ACC112 (cell line): ENCODE measurements around the gene CLPTM1L.

ENCODE experiments used
- H2AFZ ChIP-seq: fragments of 200-600 bp; sonication (generic); one replicate; pipeline ENCODE4 v1.6.0; 2017; ENCODE audit warnings: antibody characterized with exemption, low read length; ENCODE audit not compliant: unreplicated experiment
- H3K27ac ChIP-seq: fragments of 200-600 bp; sonication (generic); 2 replicates; pipeline ENCODE4 v1.5.1; 2014; ENCODE audit warnings: low read depth, mild to moderate bottlenecking, antibody characterized with exemption, low read length, moderate library complexity
- H3K27me3 ChIP-seq: fragments of 200-600 bp; sonication (generic); 2 replicates; pipeline ENCODE4 v1.6.1; 2014; ENCODE audit warnings: mild to moderate bottlenecking, antibody characterized with exemption, low read length, moderate library complexity, mixed read lengths; ENCODE audit not compliant: insufficient read depth
- H3K36me3 ChIP-seq: fragments of 200-600 bp; sonication (generic); 2 replicates; pipeline ENCODE4 v1.6.1; 2016; ENCODE audit warnings: mild to moderate bottlenecking, antibody characterized with exemption, low read length, moderate library complexity, mixed read lengths; ENCODE audit not compliant: insufficient read depth
- H3K4me1 ChIP-seq: fragments of 200-600 bp; sonication (generic); one replicate; pipeline ENCODE4 v1.6.1; 2016; ENCODE audit warnings: low read length, mixed read lengths; ENCODE audit not compliant: insufficient read depth, unreplicated experiment, control insufficient read depth
- H3K4me3 ChIP-seq: fragments of 200-600 bp; sonication (generic); 2 replicates; pipeline ENCODE4 v1.5.1; 2014; ENCODE audit warnings: mild to moderate bottlenecking, low read depth, low read length
- H3K79me2 ChIP-seq: fragments of 200-600 bp; sonication (generic); one replicate; pipeline ENCODE4 v1.6.0; 2016; ENCODE audit warnings: low read length; ENCODE audit not compliant: control insufficient read depth, unreplicated experiment, insufficient read depth

CLPTM1L gene

GRCh38 chr5:1344975-1345838, at the start of gene CLPTM1L:
Gene CLPTM1L (minus strand): TSS chr5:1345099. CDS start chr5:1344841, 258 bp downstream.
- Histone ChIP-seq H3K27ac (peak within 1 kb of the TSS; percentile 10; the same call in 1 of the 2 replicates), H3K36me3 (peaks cover 6% of the 10 kb centered on the region; the same call in 1 of the 2 replicates), H3K79me2 (peaks cover 32% of the 10 kb centered on the region), H3K4me1 (peaks cover 9% of the 10 kb centered on the region), H3K27me3 (no peaks in the 10 kb centered on the region), H3K4me3 (peak within 1 kb of the TSS; percentile 93), H2AFZ (peak within 1 kb of the TSS; percentile 60)

- Histone ChIP-seq H3K27ac (no peak overlapping the region), H3K36me3 (no peaks in the 10 kb centered on the region), H3K4me1 (no peaks in the 10 kb centered on the region), H3K79me2 (no peaks in the 10 kb centered on the region), H3K27me3 (peaks cover 87% of the 10 kb centered on the region), H3K4me3 (no peak overlapping the region), H2AFZ (no peak overlapping the region)
Measured at GRCh38 chr5:1393571-1394501, 48.9 kb upstream of the CLPTM1L start.

- Histone ChIP-seq H3K36me3 (no peaks in the 10 kb centered on the region), H3K27ac (no peak overlapping the region), H3K4me3 (no peak overlapping the region), H2AFZ (no peak overlapping the region), H3K4me1 (no peaks in the 10 kb centered on the region), H3K27me3 (peaks cover 90% of the 10 kb centered on the region), H3K79me2 (no peaks in the 10 kb centered on the region)
Measured at GRCh38 chr5:1392801-1393565, 48.1 kb upstream of the CLPTM1L start.

- Histone ChIP-seq H3K27ac (no peak overlapping the region), H3K79me2 (no peaks in the 10 kb centered on the region), H3K4me3 (no peak overlapping the region), H3K27me3 (peaks cover 92% of the 10 kb centered on the region), H3K4me1 (no peaks in the 10 kb centered on the region), H3K36me3 (no peaks in the 10 kb centered on the region), H2AFZ (no peak overlapping the region)
Measured at GRCh38 chr5:1392261-1392660, 47.4 kb upstream of the CLPTM1L start.

- H3K27me3 ChIP-seq: peaks cover 92% of the 10 kb centered on the region
- no peak overlapping the region for H2AFZ ChIP-seq
- no peaks in the 10 kb centered on the region for H3K36me3 ChIP-seq
Measured at GRCh38 chr5:1391691-1392090, 46.8 kb upstream of the CLPTM1L start.

GRCh38 chr5:1390861-1391600, 46.1 kb upstream of the CLPTM1L start:
- Histone ChIP-seq H3K36me3 (no peaks in the 10 kb centered on the region), H3K4me1 (no peaks in the 10 kb centered on the region), H3K27ac (no peak overlapping the region), H3K79me2 (no peaks in the 10 kb centered on the region), H3K4me3 (no peak overlapping the region), H3K27me3 (peaks cover 92% of the 10 kb centered on the region), H2AFZ (no peak overlapping the region)

More at GRCh38 chr5:1391691-1392090, 46.8 kb upstream of the CLPTM1L start:
- Histone ChIP-seq H3K79me2 (no peaks in the 10 kb centered on the region), H3K27ac (no peak overlapping the region), H3K4me3 (no peak overlapping the region), H3K4me1 (no peaks in the 10 kb centered on the region)

GRCh38 chr5:1390333-1390732, 45.4 kb upstream of the CLPTM1L start:
- Histone ChIP-seq H2AFZ (no peak overlapping the region), H3K4me3 (no peak overlapping the region), H3K36me3 (no peaks in the 10 kb centered on the region), H3K79me2 (no peaks in the 10 kb centered on the region), H3K27me3 (peaks cover 87% of the 10 kb centered on the region), H3K27ac (no peak overlapping the region), H3K4me1 (no peaks in the 10 kb centered on the region)

- Histone ChIP-seq H3K4me1 (no peaks in the 10 kb centered on the region), H3K27ac (no peak overlapping the region), H3K27me3 (peaks cover 72% of the 10 kb centered on the region), H3K36me3 (no peaks in the 10 kb centered on the region), H2AFZ (no peak overlapping the region), H3K4me3 (no peak overlapping the region), H3K79me2 (no peaks in the 10 kb centered on the region)
Measured at GRCh38 chr5:1388383-1388967, 43.6 kb upstream of the CLPTM1L start.

GRCh38 chr5:1387876-1388275, 43.0 kb upstream of the CLPTM1L start:
- H3K27me3 ChIP-seq: peaks cover 66% of the 10 kb centered on the region
- H3K79me2 ChIP-seq: no peaks in the 10 kb centered on the region
- H3K4me1 ChIP-seq: no peaks in the 10 kb centered on the region

More at GRCh38 chr5:1387876-1388275, 43.0 kb upstream of the CLPTM1L start:
- H2AFZ ChIP-seq: no peak overlapping the region
- no peaks in the 10 kb centered on the region for H3K36me3 ChIP-seq
- no peak overlapping the region for H3K4me3 ChIP-seq
- no peak overlapping the region for H3K27ac ChIP-seq
